Thyroid gland (tissue), 4 donors: Measurements from ENCODE around the gene KCNMA1. TPM values are rescaled to one million over a fixed set of nuclear protein-coding genes. Genes with fewer than 3 reads are reported as not detected.

Experiments used
- DNase-seq, 2 donors: peaks; one replicate each; pipeline ENCODE4 v3.0.0-alpha.2; 2019
- H3K27ac ChIP-seq, 3 donors: fragments of 200-600 bp; sonication (generic); 1 replicate in 2 of 3; 2 replicates in 1 of 3; pipeline ENCODE4 v1.5.1; 2016 to 2019; ENCODE audit warnings: mild to moderate bottlenecking in 1 of 3, moderate library complexity in 1 of 3
- H3K27me3 ChIP-seq: fragments of 200-600 bp; sonication (generic); one replicate; pipeline ENCODE4 v1.5.1; 2019
- H3K36me3 ChIP-seq, 2 donors: fragments of 200-600 bp; sonication (generic); one replicate each; pipeline ENCODE4 v1.5.1; 2016 to 2019
- H3K4me1 ChIP-seq, 2 donors: fragments of 200-600 bp; sonication (generic); one replicate each; pipeline ENCODE4 v1.5.1; 2017 to 2019
- H3K4me3 ChIP-seq, 3 donors: fragments of 200-600 bp; sonication (generic); replicated peaks in 1 of 3; 1 replicate in 2 of 3; 2 replicates in 1 of 3; pipeline ENCODE4 v1.5.1; 2016; ENCODE audit warnings: mild to moderate bottlenecking in 1 of 3
- H3K9me3 ChIP-seq: fragments of 200-600 bp; sonication (generic); one replicate; pipeline ENCODE4 v1.5.1; 2017
- CTCF ChIP-seq, 6 experiments: fragments of 200-600 bp in 3 of 6; fragments of 450-650 bp in 3 of 6; sonication (generic) in 3 of 6; IDR thresholded peaks; one replicate each; pipeline ENCODE4 v1.5.1; 2016 to 2019; ENCODE audit warnings: antibody characterized with exemption in 6 of 6, mild to moderate bottlenecking in 2 of 6, inconsistent platforms in 1 of 6, moderate library complexity in 1 of 6
- POLR2A ChIP-seq, 2 donors: fragments of 450-650 bp; IDR thresholded peaks; one replicate each; pipeline ENCODE4 v1.6.1; 2017; ENCODE audit warnings: antibody characterized with exemption in 2 of 2, mild to moderate bottlenecking in 2 of 2, moderate library complexity in 1 of 2
- WGBS, 2 donors: methylation state at CpG; one replicate each; pipeline ENCODE4 v1.1.5; 2017; 5-methylcytosine and 5-hydroxymethylcytosine counted together
- intact Hi-C: fragments of 100-400 bp; cut with DNase I; formaldehyde crosslinking; loops from one replicate; pipeline ENCODE4 v1.15.1; 2023
- total RNA-seq, 4 donors: library from RNA; depleted of rRNA; stranded (reverse); fragments of >200 nt; gene quantifications; one replicate each; pipeline ENCODE4 v1.2.3, GENCODE V29; 2016

The KCNMA1 gene
- total RNA-seq, 4 donors from 2014 or later, result 2.5 to 5.1 (median 3.6) TPM

- TF ChIP-seq CTCF (IDR thresholded peaks at IDR 0.05) (no peak), POLR2A (IDR thresholded peaks at IDR 0.05) (no peak)
- H3K4me1 ChIP-seq, result peaks cover 8 to 12% of the 10 kb centered on the region in 2 donors
- H3K27ac ChIP-seq, result no peak overlapping the region
- 92 to 96% methylated on average over 3 of the region's 3 CpGs for WGBS, 2 donors
- no peak for DNase-seq
- no peaks in the 10 kb centered on the region for H3K27me3 ChIP-seq
- no peak overlapping the region for H3K4me3 ChIP-seq
- no peaks in the 10 kb centered on the region for H3K36me3 ChIP-seq
- intact Hi-C loops, result no loop called here
- H3K9me3 ChIP-seq, result no peaks in the 10 kb centered on the region
Observed at GRCh38 chr10:77186936-77187335, 450.7 kb downstream of the KCNMA1 start.

- Histone ChIP-seq H3K27me3 (no peaks in the 10 kb centered on the region), H3K4me1 (peaks cover 8 to 12% of the 10 kb centered on the region in 2 donors)
- DNase-seq, result peak; percentile 8 to 25
Observed at GRCh38 chr10:77185696-77186095, 451.9 kb downstream of the KCNMA1 start.

GRCh38 chr10:77182803-77183202 is 454.8 kb downstream of the KCNMA1 start:
- TF ChIP-seq CTCF (IDR thresholded peaks at IDR 0.05), result no peak
- TF ChIP-seq POLR2A (IDR thresholded peaks at IDR 0.05), result no peak
- Histone ChIP-seq H3K9me3 (no peaks in the 10 kb centered on the region), H3K4me1 (peaks cover 8 to 12% of the 10 kb centered on the region in 2 donors), H3K27ac (no peak overlapping the region), H3K27me3 (no peaks in the 10 kb centered on the region), H3K4me3 (no peak overlapping the region), H3K36me3 (no peaks in the 10 kb centered on the region)
- intact Hi-C loops, result no loop called here
- 41 to 50% methylated on average over 1 of the region's 1 CpG for WGBS, 2 donors
- DNase-seq, result peak; percentile 40 to 44

More at GRCh38 chr10:77185696-77186095, 451.9 kb downstream of the KCNMA1 start:
- intact Hi-C loops, result no loop called here
- Histone ChIP-seq H3K36me3 (no peaks in the 10 kb centered on the region), H3K27ac (no peak overlapping the region), H3K9me3 (no peaks in the 10 kb centered on the region), H3K4me3 (no peak overlapping the region)
- 28 to 38% methylated on average over 2 of the region's 2 CpGs for WGBS, 2 donors
- no peak for TF ChIP-seq POLR2A (IDR thresholded peaks at IDR 0.05)
- TF ChIP-seq CTCF (IDR thresholded peaks at IDR 0.05), result peak in 1 of 6 experiments; percentile 13

- Histone ChIP-seq H3K4me1 (peaks cover 8 to 12% of the 10 kb centered on the region in 2 donors), H3K36me3 (no peaks in the 10 kb centered on the region), H3K27me3 (no peaks in the 10 kb centered on the region), H3K27ac (no peak overlapping the region), H3K9me3 (no peaks in the 10 kb centered on the region), H3K4me3 (no peak overlapping the region)
- intact Hi-C loops, result no loop called here
- 79 to 83% methylated on average over 2 of the region's 2 CpGs for WGBS, 2 donors
- TF ChIP-seq CTCF (IDR thresholded peaks at IDR 0.05), result no peak
- TF ChIP-seq POLR2A (IDR thresholded peaks at IDR 0.05), result no peak
- DNase-seq, result no peak
Observed at GRCh38 chr10:77180794-77181193, 456.8 kb downstream of the KCNMA1 start.

- peaks cover 8 to 12% of the 10 kb centered on the region in 2 donors for H3K4me1 ChIP-seq
- H3K27me3 ChIP-seq, result no peaks in the 10 kb centered on the region
- H3K27ac ChIP-seq, result no peak overlapping the region
- DNase-seq, result no peak
- H3K9me3 ChIP-seq, result no peaks in the 10 kb centered on the region
- no peak overlapping the region for H3K4me3 ChIP-seq
- 84 to 95% methylated on average over 2 of the region's 2 CpGs for WGBS, 2 donors
- intact Hi-C loops, result no loop called here
- no peak for TF ChIP-seq CTCF (IDR thresholded peaks at IDR 0.05)
- no peak for TF ChIP-seq POLR2A (IDR thresholded peaks at IDR 0.05)
- no peaks in the 10 kb centered on the region for H3K36me3 ChIP-seq
Observed at GRCh38 chr10:77180104-77180503, 457.5 kb downstream of the KCNMA1 start.
